ENCODE measurements around the gene KLKB1. TPM values are rescaled to one million over a fixed set of nuclear protein-coding genes. Genes with fewer than 3 reads are reported as not detected.

The KLKB1 gene
- 0.69 TPM for total RNA-seq

DNA sequence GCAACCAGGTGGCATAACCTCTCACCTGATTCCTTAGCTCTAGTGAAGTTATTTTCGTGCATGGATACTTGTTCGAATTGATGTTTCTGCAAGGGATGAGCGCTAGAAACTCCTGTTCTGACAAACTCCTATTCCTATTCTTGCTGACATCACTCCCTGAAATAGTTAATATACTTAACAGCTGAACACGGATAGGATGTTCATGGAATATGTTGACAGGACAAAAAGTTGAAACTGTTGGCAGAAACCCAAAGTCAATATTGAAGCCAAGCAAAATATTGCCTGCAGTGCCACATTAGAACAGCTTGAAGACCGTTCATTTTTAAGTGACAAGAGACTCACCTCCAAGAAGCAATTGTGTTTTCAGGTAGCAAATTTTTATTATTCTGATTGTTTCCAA, at the start of gene KLKB1:
Gene KLKB1, plus strand, starts transcription at position 287 of the 400 bp plus-strand sequence. CDS start 689 bp downstream, outside the sequence.

GRCh38 chr4:186191200-186192065, 35.9 kb upstream of the KLKB1 start, which contains the start of gene CYP4V2:
Gene CYP4V2, plus strand, starts transcription at chr4:186191567. Its CDS starts 257 bp downstream, at chr4:186191824.

DNA sequence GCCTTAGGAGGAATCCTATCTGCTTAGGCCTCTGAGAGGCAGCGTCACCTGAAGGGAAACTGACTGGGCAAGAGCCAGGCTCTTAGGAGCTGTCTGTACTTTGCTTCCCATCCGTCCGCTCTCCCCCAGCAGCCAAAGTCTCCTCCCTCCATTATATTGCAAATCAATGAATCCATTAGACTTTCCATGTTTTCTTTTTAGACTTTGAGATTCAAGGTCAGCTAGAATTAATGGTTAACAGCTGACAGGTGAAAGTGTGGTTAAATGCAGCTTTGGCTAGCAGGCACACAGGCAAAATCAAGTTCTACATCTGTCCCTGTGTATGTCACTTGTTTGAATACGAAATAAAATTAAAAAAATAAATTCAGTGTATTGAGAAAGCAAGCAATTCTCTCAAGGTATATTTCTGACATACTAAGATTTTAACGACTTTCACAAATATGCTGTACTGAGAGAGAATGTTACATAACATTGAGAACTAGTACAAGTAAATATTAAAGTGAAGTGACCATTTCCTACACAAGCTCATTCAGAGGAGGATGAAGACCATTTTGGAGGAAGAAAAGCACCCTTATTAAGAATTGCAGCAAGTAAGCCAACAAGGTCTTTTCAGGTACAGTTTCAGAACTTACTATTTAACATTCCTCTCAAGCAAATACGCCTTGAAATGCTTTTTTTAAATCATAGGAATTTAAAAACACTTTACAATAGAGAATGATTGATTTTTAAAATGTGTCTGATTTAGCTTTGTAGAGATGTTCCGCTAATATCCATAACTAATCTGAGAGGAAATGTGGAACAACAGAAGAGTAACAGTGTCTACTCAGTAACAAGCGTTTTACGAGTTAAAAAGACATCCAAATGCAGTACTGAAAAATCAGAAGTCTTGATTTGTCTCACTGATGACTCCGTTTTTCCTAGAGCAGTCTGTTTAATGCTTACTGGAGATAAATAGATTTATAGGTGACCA, 38.7 kb downstream of the KLKB1 start, which contains the start of gene F11:
Gene F11, plus strand, starts transcription at position 507 of the 970 bp plus-strand sequence. CDS start 948 bp downstream, outside the sequence.

Other genes starting within 250 kb of the KLKB1 start
- 2.1 TPM for gene TLR3, start 158.4 kb upstream of the KLKB1 start, total RNA-seq
- gene FAM149A, start 122.8 kb upstream of the KLKB1 start, total RNA-seq: 36.4 TPM
- 11.1 TPM for gene CYP4V2, start 35.9 kb upstream of the KLKB1 start, total RNA-seq
- not detected for gene F11, start 38.7 kb downstream of the KLKB1 start, total RNA-seq

Data from diencephalon (tissue), 1 donor.